Neural progenitor cell (in vitro differentiated cells): ENCODE data around the gene MTX1. TPM values are rescaled to one million over a fixed set of nuclear protein-coding genes. Genes with fewer than 3 reads are reported as not detected.
A peak's percentile ranks its signal among the peaks of the same experiment; 100 is the strongest.

Experiments
- DNase-seq: peaks from one replicate; pipeline ENCODE4 v3.0.0-alpha.2; 2016; ENCODE audit warnings: low spot score
- H2AFZ ChIP-seq: fragments of 200-600 bp; sonication (generic); replicated peaks from 2 replicates; pipeline ENCODE4 v1.6.1; 2016; ENCODE audit warnings: antibody characterized with exemption
- H3F3A ChIP-seq: fragments of 200-600 bp; sonication (generic); 2 replicates; pipeline ENCODE4 v1.6.1; 2016; ENCODE audit warnings: antibody characterized with exemption, low read depth
- H3K27ac ChIP-seq: fragments of 200-600 bp; sonication (generic); 2 replicates; pipeline ENCODE4 v1.5.1; 2016; ENCODE audit warnings: mild to moderate bottlenecking
- H3K27me3 ChIP-seq: fragments of 200-600 bp; sonication (generic); 2 replicates; pipeline ENCODE4 v1.6.1; 2016; ENCODE audit warnings: mild to moderate bottlenecking, moderate library complexity
- H3K36me3 ChIP-seq: fragments of 200-600 bp; sonication (generic); 2 replicates; pipeline ENCODE4 v1.5.1; 2016
- H3K4me1 ChIP-seq: fragments of 200-600 bp; sonication (generic); 2 replicates; pipeline ENCODE4 v1.6.1; 2016; ENCODE audit warnings: mixed run types
- H3K4me2 ChIP-seq: fragments of 200-600 bp; sonication (generic); 2 replicates; pipeline ENCODE4 v1.6.1; 2016
- H3K4me3 ChIP-seq: fragments of 200-600 bp; sonication (generic); 2 replicates; pipeline ENCODE4 v1.5.1; 2016
- H3K79me2 ChIP-seq: fragments of 200-600 bp; sonication (generic); 2 replicates; pipeline ENCODE4 v1.6.1; 2016; ENCODE audit warnings: low read depth
- H3K9ac ChIP-seq: fragments of 200-600 bp; sonication (generic); 2 replicates; pipeline ENCODE4 v1.6.1; 2016
- H3K9me3 ChIP-seq: fragments of 200-600 bp; sonication (generic); 2 replicates; pipeline ENCODE4 v1.5.1; 2016; ENCODE audit warnings: low read depth
- H4K20me1 ChIP-seq: fragments of 200-600 bp; sonication (generic); 2 replicates; pipeline ENCODE4 v1.6.1; 2016; ENCODE audit warnings: low read depth
- H3K27ac Mint-ChIP-seq: 3 replicates; pipeline ENCODE4 v1.8.0; 2021; ENCODE audit warnings: mixed read lengths
- H3K27me3 Mint-ChIP-seq: 2 replicates; pipeline ENCODE4 v1.8.0; 2022; ENCODE audit warnings: low read depth, mild to moderate bottlenecking, inconsistent platforms, moderate library complexity, mixed read lengths; ENCODE audit not compliant: insufficient read depth
- H3K36me3 Mint-ChIP-seq: 3 replicates; pipeline ENCODE4 v1.8.0; 2021; ENCODE audit warnings: mixed read lengths
- H3K4me1 Mint-ChIP-seq: 3 replicates; pipeline ENCODE4 v1.8.0; 2021; ENCODE audit warnings: mixed read lengths
- H3K4me3 Mint-ChIP-seq: 3 replicates; pipeline ENCODE4 v1.8.0; 2021; ENCODE audit warnings: mild to moderate bottlenecking, moderate library complexity, mixed read lengths
- H3K9me3 Mint-ChIP-seq: 3 replicates; pipeline ENCODE4 v1.8.0; 2020; ENCODE audit warnings: mixed read lengths
- EZH2 ChIP-seq: fragments of 200-600 bp; sonication (generic); IDR thresholded peaks from 2 replicates; pipeline ENCODE4 v1.6.1; 2017; ENCODE audit warnings: antibody characterized with exemption, mild to moderate bottlenecking, moderate library complexity
- EZH2phosphoT487 ChIP-seq: fragments of 200-600 bp; sonication (generic); IDR thresholded peaks from 2 replicates; pipeline ENCODE4 v1.6.1; 2017; ENCODE audit warnings: antibody characterized with exemption
- total RNA-seq: library from RNA; depleted of rRNA; stranded (reverse); fragments of >200 nt; gene quantifications from 2 replicates; pipeline ENCODE4 v1.2.3, GENCODE V29; 2015; ENCODE audit warnings: low replicate concordance
- TF ChIP-seq, protein P1 (sequence below): fragments of 200-600 bp; sonication (generic); IDR thresholded peaks from 2 replicates; pipeline ENCODE4 v1.5.1; 2017; ENCODE audit warnings: antibody characterized with exemption, mild to moderate bottlenecking

The MTX1 gene
- total RNA-seq, 1 donor from 2014 or later: 25.6 TPM

DNA sequence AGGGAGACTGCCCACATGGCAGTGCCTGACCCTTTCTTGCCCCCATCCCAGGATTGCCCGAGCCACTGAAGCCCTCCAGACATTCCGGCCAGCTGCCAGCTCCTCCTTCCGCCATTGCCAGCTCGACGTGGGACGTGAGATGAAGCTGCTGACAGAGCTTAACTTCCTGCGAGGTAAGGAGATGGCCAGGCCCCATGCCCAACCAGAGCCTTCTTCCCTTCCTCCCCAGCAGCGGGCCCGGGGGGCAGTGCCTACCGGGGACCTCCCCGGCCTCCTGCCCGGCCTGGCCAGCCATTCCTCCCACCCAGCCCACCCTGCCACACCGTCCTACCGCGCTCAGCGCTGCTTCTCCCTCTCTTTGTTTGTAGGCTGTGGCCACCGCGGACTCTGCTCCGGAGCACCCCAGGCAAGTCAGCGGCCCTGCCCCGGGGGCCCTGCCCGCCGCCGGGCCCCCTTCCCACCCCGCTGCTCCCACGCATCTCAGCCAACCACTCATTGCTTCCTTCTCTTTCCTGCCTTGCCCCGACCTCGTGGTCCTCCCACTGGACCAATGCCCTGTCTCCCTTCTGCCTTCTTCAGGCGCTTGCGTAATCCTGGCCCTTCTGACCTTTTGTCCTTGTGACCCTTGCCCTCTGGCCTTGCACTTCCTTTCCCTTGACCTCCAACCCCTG lies 29.9 kb upstream of the MTX1 start:
- Histone ChIP-seq H3K4me3 (no peak overlapping the region), H3K79me2 (peaks cover 8% of the 10 kb centered on the region), H3K27me3 (no peaks in the 10 kb centered on the region), H3K36me3 (no peaks in the 10 kb centered on the region), H3K4me2 (no peak overlapping the region), H3K9ac (no peak overlapping the region), H4K20me1 (no peaks in the 10 kb centered on the region), H2AFZ (no peak overlapping the region), H3K4me1 (no peaks in the 10 kb centered on the region), H3K9me3 (no peaks in the 10 kb centered on the region), H3K27ac (no peak overlapping the region), H3F3A (peaks cover 29% of the 10 kb centered on the region)
- H3K9me3 Mint-ChIP-seq: no peaks in the 10 kb centered on the region
- H3K36me3 Mint-ChIP-seq: peaks cover 21% of the 10 kb centered on the region
- H3K4me3 Mint-ChIP-seq: peak overlapping the region; percentile 14
- H3K4me1 Mint-ChIP-seq: peaks cover 25% of the 10 kb centered on the region
- peaks cover 11% of the 10 kb centered on the region for H3K27me3 Mint-ChIP-seq
- TF ChIP-seq, protein P1, sequence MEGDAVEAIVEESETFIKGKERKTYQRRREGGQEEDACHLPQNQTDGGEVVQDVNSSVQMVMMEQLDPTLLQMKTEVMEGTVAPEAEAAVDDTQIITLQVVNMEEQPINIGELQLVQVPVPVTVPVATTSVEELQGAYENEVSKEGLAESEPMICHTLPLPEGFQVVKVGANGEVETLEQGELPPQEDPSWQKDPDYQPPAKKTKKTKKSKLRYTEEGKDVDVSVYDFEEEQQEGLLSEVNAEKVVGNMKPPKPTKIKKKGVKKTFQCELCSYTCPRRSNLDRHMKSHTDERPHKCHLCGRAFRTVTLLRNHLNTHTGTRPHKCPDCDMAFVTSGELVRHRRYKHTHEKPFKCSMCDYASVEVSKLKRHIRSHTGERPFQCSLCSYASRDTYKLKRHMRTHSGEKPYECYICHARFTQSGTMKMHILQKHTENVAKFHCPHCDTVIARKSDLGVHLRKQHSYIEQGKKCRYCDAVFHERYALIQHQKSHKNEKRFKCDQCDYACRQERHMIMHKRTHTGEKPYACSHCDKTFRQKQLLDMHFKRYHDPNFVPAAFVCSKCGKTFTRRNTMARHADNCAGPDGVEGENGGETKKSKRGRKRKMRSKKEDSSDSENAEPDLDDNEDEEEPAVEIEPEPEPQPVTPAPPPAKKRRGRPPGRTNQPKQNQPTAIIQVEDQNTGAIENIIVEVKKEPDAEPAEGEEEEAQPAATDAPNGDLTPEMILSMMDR: no peak
- no peak for TF ChIP-seq EZH2
- no peak for DNase-seq
- no peak overlapping the region for H3K27ac Mint-ChIP-seq

DNA sequence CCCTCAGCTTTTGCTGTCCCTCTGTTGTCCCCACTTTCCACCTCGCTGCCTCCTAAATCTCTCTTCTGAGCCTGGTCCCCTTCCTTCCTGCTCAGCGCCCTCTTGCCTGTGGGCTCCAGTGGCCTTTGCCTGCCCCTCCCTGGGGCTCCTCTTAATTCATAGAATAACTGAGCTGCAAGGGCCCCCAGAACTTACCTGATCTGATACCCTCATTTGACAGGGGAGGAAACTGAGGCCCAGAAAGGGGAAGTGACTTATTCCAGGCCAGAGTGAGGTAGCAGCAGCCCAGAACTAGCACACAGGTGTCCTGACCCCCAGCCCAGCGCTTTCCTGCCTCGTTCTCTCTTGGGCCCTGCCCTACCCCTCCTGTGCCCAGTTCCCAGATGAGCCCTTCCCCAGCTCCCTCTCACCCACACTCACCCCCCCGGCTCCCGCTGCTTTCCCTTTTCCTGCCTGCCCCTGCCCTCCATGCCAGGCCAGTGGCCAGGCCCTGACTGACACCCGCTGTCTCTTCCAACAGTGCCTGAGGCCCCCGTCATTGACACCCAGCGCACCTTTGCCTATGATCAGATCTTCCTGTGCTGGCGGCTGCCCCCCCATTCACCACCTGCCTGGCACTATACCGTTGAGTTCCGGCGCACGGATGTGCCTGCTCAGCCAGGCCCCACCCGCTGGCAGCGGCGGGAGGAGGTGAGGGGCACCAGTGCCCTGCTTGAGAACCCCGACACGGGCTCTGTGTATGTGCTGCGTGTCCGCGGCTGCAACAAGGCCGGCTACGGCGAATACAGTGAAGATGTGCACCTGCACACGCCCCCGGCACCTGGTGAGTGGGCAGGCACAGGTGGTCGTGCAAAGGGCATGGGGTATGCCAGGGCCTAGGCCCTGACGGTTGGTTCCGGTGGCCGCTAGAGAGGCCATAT lies 29.1 kb upstream of the MTX1 start:
- Mint-ChIP-seq H3K27ac (no peak overlapping the region), H3K36me3 (peaks cover 22% of the 10 kb centered on the region), H3K4me3 (peak overlapping the region; percentile 14), H3K27me3 (peaks cover 8% of the 10 kb centered on the region), H3K9me3 (no peaks in the 10 kb centered on the region), H3K4me1 (peaks cover 22% of the 10 kb centered on the region)
- H4K20me1 ChIP-seq: no peaks in the 10 kb centered on the region
- H3K4me2 ChIP-seq: no peak overlapping the region
- H2AFZ ChIP-seq: no peak overlapping the region
- H3K9me3 ChIP-seq: no peaks in the 10 kb centered on the region
- H3F3A ChIP-seq: peaks cover 21% of the 10 kb centered on the region
- peaks cover 8% of the 10 kb centered on the region for H3K79me2 ChIP-seq
- DNase-seq: no peak
- no peak overlapping the region for H3K27ac ChIP-seq
- H3K9ac ChIP-seq: no peak overlapping the region
- no peaks in the 10 kb centered on the region for H3K27me3 ChIP-seq
- H3K4me1 ChIP-seq: no peaks in the 10 kb centered on the region
- no peak overlapping the region for H3K4me3 ChIP-seq
- no peaks in the 10 kb centered on the region for H3K36me3 ChIP-seq
- TF ChIP-seq EZH2phosphoT487 (no peak), EZH2 (no peak)
- TF ChIP-seq, protein P1: no peak

DNA sequence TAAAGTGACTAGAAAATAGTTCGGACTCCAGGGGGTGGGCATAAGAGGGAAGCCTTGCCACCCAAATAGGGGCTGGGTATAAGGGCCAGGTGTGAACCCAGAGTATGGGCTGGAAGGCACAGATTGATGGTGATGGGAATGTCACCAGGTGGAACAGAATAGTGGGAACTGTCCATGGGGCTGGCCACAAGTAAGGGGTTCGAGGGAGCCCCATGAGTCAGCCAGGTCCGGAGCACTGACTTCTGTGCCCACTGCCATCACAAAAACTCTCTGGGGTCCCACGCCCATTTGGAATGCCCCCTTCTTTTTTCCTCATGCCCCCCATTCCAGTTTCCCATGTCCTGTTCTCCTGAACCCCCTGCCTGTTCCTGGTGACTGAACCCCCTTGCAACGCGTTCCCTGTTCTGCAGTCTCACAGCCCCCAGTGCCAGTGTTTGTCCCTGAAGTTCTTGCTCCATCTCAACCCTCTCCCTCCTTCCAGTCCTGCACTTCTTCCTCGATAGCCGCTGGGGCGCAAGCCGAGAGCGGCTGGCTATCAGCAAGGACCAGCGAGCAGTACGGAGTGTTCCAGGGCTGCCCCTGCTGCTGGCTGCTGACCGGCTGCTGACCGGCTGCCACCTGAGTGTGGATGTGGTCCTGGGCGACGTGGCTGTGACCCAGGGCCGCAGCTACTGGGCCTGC lies 27.0 kb upstream of the MTX1 start:
- peak overlapping the region; percentile 25 for H3K27ac Mint-ChIP-seq
- no peaks in the 10 kb centered on the region for H3F3A ChIP-seq
- peaks cover 20% of the 10 kb centered on the region for H3K36me3 Mint-ChIP-seq
- no peak overlapping the region for H3K27ac ChIP-seq
- DNase-seq: no peak
- H3K4me3 Mint-ChIP-seq: no peak overlapping the region
- no peaks in the 10 kb centered on the region for H4K20me1 ChIP-seq
- H3K4me1 ChIP-seq: peaks cover 5% of the 10 kb centered on the region
- no peaks in the 10 kb centered on the region for H3K27me3 ChIP-seq
- H3K9me3 Mint-ChIP-seq: no peaks in the 10 kb centered on the region
- no peaks in the 10 kb centered on the region for H3K36me3 ChIP-seq
- H3K79me2 ChIP-seq: no peaks in the 10 kb centered on the region
- H3K4me2 ChIP-seq: no peak overlapping the region
- no peak overlapping the region for H3K9ac ChIP-seq
- peaks cover 4% of the 10 kb centered on the region for H3K27me3 Mint-ChIP-seq
- H3K9me3 ChIP-seq: no peaks in the 10 kb centered on the region
- H3K4me1 Mint-ChIP-seq: peaks cover 9% of the 10 kb centered on the region
- H2AFZ ChIP-seq: no peak overlapping the region
- H3K4me3 ChIP-seq: no peak overlapping the region
- TF ChIP-seq, protein P1: no peak
- TF ChIP-seq EZH2phosphoT487 (no peak), EZH2 (no peak)
